NCI-H748 (cell line): ENCODE measurements around the gene SNRPD2.

Experiments used
- DNase-seq: peaks from one replicate; lab custom pipeline; 2025; ENCODE audit not compliant: unreplicated experiment; lab: John Stamatoyannopoulos, UW

SNRPD2 gene

DNA sequence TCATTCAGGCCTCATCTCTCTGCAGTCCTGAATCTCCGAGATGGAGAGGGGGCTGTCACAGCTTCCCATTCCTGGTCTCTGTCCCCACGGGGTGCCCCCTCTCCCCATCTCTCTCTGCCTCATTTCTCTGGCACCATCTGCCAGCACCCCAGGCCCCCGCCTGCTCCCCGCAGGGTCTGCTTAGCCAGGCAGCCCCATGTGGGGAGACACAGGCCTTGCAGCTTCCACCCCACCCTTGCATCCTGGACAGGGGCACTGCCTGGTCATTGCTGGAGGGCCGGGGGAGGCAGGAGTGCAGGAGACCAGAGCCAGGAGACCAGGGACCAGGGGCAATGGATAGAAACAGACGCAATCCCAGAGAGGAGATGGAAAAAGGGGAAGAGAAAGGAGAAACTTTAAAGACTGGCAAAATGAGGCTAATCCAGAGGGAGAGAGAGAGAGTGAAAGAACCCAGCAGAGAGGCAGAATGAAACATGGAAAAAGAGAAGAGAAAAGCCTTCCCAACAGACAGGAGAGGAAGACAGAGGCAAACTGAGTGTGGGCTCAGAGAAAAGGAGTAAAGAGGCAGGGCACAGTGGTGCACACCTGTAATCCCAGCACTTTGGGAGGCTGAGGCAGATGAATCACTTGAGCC is 32.5 kb downstream of the SNRPD2 start:
- DNase-seq: no peak

- DNase-seq: peak; percentile 51
Observed at GRCh38 chr19:45657520-45658167, 34.1 kb downstream of the SNRPD2 start.

DNA sequence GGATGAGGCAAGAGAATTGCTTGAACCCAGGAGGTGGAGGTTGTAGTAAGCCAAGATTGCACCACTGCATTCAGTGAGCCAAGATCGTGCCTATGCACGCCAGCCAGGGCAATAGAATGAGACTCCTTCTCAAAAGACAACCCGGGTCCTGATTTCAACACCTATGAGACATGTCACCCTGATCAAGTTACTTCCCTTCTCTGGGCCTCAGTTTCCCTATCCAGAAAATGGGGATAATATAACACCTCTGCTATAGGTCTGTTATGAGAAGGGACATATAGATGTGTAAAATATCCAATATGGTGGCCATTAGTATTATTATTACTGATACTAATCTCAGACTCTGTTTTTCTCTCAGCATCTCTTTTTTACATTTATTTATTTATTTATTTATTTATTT is 36.7 kb downstream of the SNRPD2 start:
- DNase-seq: no peak

- no peak for DNase-seq
Observed at GRCh38 chr19:45653634-45654033, 38.1 kb downstream of the SNRPD2 start.

DNA sequence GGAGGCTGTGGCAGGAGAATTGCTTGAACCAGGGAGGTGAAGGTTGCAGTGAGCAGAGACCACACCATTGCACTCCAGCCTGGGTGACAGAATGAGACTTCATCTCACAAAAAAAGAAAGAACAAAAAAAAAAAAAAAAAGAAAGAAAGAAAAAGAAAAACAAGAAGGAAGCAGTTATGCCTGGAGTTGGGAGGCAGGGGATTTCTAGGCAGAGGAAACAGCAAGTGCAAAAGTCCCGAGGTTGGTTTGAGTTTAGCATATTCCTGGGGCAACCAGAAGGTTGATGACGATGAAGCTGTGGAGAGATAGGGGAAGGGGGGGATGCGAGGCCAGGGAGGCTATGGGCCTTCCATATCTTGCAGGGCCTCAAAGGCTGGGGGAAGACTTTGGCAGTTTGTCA is 41.0 kb downstream of the SNRPD2 start:
- DNase-seq: no peak

GRCh38 chr19:45646345-45646698 is 45.4 kb downstream of the SNRPD2 start:
- DNase-seq: no peak

DNA sequence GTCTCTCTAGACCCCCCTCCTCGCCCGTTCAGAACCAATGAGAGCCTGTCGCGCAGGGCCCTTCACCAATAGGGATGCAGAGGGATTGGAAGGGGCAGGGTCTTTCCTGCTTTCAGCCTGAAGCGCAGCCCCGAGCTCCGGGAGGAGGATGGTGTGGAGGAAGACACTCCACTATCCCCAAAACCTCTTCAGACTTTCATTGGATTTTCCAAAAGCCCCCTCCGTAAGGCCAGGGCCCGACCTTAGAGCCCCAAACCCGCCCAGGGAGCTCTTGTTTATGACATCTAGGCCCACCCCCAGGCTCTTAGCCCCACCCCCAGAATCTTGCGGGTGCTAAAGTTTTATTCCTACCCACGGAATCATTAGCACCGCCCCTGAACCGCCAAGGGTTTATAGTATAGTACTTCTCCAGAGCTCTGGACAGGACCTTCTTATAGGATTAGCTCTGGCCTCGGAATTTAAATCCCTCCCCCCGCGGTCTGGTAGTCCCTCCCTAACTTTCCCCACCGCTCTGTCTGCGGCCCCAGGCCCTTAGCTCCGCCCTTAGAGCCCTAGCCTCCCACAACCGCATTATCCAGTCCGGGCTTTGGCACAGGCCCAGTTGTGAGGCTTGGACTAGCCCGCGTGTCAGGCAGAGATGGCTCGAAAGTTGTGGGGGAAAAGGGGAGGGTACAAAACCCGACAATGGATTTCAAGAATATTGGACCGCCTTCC is 46.0 kb downstream of the SNRPD2 start:
- peak; percentile 94 for DNase-seq

- DNase-seq: no peak
Observed at GRCh38 chr19:45645068-45645630, 46.6 kb downstream of the SNRPD2 start.

DNA sequence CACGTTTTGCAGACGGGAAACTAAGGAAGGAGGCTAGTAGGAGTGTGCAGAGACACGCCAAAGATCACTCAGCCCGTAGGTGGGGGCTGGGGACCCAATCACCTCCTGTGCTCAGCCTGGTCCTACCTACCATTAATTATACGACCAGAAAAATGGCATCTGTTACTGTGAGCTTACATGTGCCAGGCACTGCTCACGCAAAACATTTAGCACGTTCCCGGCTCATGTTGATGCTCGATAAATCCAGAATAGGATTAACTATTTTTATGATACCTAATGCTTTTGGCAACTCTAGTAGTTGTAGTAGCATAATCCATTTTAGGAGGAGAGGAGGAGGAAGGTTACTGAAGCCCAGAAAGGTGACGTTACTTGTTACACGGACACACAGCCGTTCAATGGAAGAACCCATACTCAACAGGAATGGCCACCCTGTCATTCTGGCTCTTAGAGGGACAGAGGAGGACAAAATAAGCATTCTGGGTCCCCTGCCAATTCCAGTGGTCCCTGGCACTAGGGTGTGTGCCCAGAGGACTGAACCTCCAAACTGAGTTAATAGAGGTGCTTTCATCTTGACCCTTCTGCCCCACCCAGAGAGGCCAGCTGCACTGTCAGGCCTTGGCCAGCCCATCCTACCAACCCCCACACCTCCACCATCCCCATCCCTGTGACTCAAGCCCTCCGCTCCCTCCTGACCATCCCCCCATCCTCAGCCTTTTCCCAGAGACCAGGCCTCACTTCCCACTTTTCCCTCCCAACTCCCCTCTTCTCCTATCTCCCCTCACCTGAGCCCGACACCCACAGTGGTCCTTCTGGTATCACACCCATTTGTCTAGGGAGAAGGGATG is 47.6 kb downstream of the SNRPD2 start:
- DNase-seq: no peak

GRCh38 chr19:45643024-45643926 is 48.5 kb downstream of the SNRPD2 start:
- DNase-seq: peak; percentile 86

DNA sequence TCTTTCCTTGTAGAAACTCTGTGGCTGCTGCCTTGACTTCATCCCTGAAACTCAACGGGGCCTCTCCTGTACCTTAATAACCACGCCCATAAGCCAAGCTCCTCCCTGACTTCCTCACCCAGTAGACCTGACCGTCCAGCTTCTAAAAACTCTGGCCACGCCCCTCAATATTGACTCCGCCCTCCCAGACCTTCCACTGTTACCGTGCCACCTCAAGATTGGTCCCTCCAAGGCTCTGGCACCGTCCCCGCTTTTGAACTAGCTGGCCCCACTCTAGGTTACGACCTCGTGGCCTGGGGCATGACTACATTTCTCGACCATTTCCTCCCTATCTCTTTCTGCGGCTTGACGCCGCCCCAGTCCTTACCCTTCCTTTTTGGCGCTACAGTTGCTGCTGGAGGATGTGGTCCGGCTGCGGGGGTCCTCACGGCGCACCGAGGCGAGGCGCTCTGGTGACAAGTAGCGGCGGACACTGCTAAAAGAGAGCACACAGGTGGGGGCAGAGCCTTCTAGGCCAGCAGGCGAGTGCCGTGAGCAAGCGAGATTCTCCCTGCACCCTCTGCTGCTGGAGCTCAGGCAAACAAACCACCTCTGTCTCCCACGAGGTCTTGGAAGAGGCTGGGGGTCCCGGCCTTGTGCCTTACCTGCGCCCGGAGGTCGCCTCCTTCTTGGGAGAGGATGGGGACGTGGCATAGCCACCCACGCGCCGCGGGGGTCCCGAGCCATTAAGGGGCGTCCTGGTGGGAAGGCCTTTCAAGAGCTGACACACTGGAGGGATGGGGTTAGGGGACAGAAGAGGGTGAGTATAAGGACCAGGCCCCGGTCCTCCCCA is 50.3 kb downstream of the SNRPD2 start:
- DNase-seq: peak; percentile 98

DNA sequence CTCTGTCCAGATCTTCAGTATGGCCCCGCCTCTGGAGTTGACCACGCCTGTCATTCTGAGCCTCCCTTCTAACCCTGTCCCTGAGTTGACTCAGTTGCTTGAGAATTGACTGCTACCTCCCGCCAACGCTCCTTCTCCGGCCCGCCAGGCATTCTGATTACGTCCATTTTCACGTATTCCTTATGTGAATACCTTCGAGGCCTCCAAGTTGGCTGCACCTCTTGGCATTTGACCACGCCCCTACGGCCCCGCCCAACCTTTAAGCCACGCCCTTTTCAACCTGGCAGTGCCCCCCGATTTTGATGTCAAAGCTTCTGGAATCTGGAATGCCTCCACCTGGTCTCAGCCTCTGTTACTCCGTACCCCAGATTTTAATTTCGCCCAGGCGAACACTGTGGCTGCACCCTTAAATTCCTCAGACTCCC is 50.9 kb downstream of the SNRPD2 start:
- peak; percentile 73 for DNase-seq

- peak; percentile 79 for DNase-seq
Observed at GRCh38 chr19:45638930-45639729, 52.6 kb downstream of the SNRPD2 start, which contains the start of gene EML2. EML2 (minus strand) TSS chr19:45639397; CDS start chr19:45639376, 21 bp downstream.

DNA sequence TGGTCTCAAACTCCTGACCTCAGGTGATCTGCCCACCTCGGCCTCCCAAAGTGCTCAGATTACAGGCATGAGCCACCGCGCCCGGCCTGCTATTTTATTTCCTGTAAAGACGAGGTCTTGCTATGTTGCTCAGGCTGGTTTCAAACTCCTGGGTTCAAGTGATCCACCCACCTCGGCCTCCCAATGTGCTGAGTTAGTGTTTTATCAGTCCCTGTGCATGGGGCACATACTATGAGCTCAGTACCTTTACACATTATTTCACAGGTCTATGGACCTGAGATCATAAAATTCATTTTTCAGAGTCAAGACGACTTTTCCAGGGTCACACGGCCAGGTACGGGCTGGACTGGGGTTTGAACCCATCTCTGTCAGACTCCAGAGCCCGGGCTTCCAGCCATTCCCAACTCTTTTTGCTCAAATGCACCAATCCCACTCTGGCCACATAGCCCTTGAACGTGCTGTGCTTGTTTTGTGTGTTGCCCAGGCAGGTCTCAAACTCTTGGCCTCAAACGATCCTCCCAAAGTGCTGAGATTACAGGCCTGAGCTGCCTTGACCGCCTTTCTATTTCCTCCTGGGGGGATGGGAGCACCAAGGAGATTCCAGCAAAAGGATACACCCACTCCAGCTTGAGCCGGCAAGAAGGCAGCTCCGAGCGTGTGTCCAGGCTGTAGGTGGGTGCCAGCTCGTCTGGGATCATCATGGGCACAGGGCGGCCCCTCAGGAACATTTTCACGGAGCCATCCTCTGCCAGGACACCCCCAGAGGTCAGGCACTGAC is 53.7 kb downstream of the SNRPD2 start:
- no peak for DNase-seq
